RWPE2 (cell line): ENCODE measurements around the gene KRTAP10-3.
A peak's percentile ranks its signal among the peaks of the same experiment; 100 is the strongest.

Source experiments
- ATAC-seq: fragments of 200-7000 bp; cut with Tn5 transposase; 3 replicates; pipeline ENCODE4 v1.9.1; 2021; ENCODE audit warnings: low read depth
- DNase-seq: peaks from one replicate; pipeline ENCODE4 v3.0.0-alpha.2; 2020; ENCODE audit warnings: low spot score
- H3K27ac ChIP-seq: fragments of 450-650 bp; 2 replicates; pipeline ENCODE4 v1.5.1; 2017; ENCODE audit warnings: mild to moderate bottlenecking; ENCODE audit not compliant: poor library complexity, severe bottlenecking
- H3K27me3 ChIP-seq: fragments of 250-450 bp; sonication (Bioruptor Pico); 2 replicates; pipeline ENCODE4 v1.5.1; 2021; ENCODE audit warnings: mild to moderate bottlenecking, moderate library complexity; ENCODE audit not compliant: insufficient read depth, poor library complexity, severe bottlenecking
- H3K36me3 ChIP-seq: fragments of 250-450 bp; sonication (Bioruptor Pico); 2 replicates; pipeline ENCODE4 v1.5.1; 2020; ENCODE audit warnings: low read depth, mild to moderate bottlenecking, moderate library complexity
- H3K4me1 ChIP-seq: fragments of 250-450 bp; sonication (Bioruptor Pico); 2 replicates; pipeline ENCODE4 v1.5.1; 2021; ENCODE audit warnings: mild to moderate bottlenecking, moderate library complexity; ENCODE audit not compliant: insufficient read depth, poor library complexity, severe bottlenecking
- H3K4me3 ChIP-seq: fragments of 250-450 bp; sonication (Bioruptor Pico); 2 replicates; pipeline ENCODE4 v1.5.1; 2021; ENCODE audit warnings: mild to moderate bottlenecking, moderate library complexity; ENCODE audit not compliant: severe bottlenecking
- H3K9me3 ChIP-seq: fragments of 250-450 bp; sonication (Bioruptor Pico); 2 replicates; pipeline ENCODE4 v1.5.1; 2021; ENCODE audit warnings: mild to moderate bottlenecking, moderate library complexity; ENCODE audit not compliant: severe bottlenecking
- CTCF ChIP-seq: fragments of 450-650 bp; IDR thresholded peaks from one replicate; pipeline ENCODE4 v1.5.1; 2017; ENCODE audit warnings: mild to moderate bottlenecking, moderate library complexity; ENCODE audit not compliant: poor library complexity, severe bottlenecking

The KRTAP10-3 gene

GRCh38 chr21:44535963-44536362, 22.6 kb downstream of the KRTAP10-3 start:
- Histone ChIP-seq H3K27me3 (no peaks in the 10 kb centered on the region), H3K9me3 (no peaks in the 10 kb centered on the region), H3K4me1 (no peaks in the 10 kb centered on the region), H3K36me3 (no peaks in the 10 kb centered on the region), H3K4me3 (no peak overlapping the region), H3K27ac (no peak overlapping the region)
- peak; percentile 50 for DNase-seq
- TF ChIP-seq CTCF = no peak
- ATAC-seq = no peak

GRCh38 chr21:44534688-44535087, 23.9 kb downstream of the KRTAP10-3 start:
- no peaks in the 10 kb centered on the region for H3K36me3 ChIP-seq
- no peak overlapping the region for H3K27ac ChIP-seq
- H3K4me1 ChIP-seq = no peaks in the 10 kb centered on the region
- no peaks in the 10 kb centered on the region for H3K9me3 ChIP-seq
- no peak overlapping the region for H3K4me3 ChIP-seq
- no peak for TF ChIP-seq CTCF
- ATAC-seq (no peak), DNase-seq (no peak)
- H3K27me3 ChIP-seq = no peaks in the 10 kb centered on the region

GRCh38 chr21:44533891-44534627, 24.5 kb downstream of the KRTAP10-3 start:
- Histone ChIP-seq H3K27me3 (no peaks in the 10 kb centered on the region), H3K9me3 (no peaks in the 10 kb centered on the region), H3K36me3 (no peaks in the 10 kb centered on the region), H3K27ac (no peak overlapping the region), H3K4me1 (no peaks in the 10 kb centered on the region), H3K4me3 (no peak overlapping the region)
- ATAC-seq = no peak
- TF ChIP-seq CTCF = no peak
- DNase-seq = peak; percentile 43

GRCh38 chr21:44533121-44533890, 25.3 kb downstream of the KRTAP10-3 start:
- no peak overlapping the region for H3K4me3 ChIP-seq
- H3K36me3 ChIP-seq = no peaks in the 10 kb centered on the region
- no peak for ATAC-seq
- no peaks in the 10 kb centered on the region for H3K4me1 ChIP-seq
- no peaks in the 10 kb centered on the region for H3K27me3 ChIP-seq
- peak; percentile 56 for DNase-seq
- no peaks in the 10 kb centered on the region for H3K9me3 ChIP-seq
- H3K27ac ChIP-seq = no peak overlapping the region
- no peak for TF ChIP-seq CTCF

- Histone ChIP-seq H3K36me3 (no peaks in the 10 kb centered on the region), H3K27me3 (no peaks in the 10 kb centered on the region), H3K27ac (no peak overlapping the region), H3K4me3 (no peak overlapping the region), H3K9me3 (no peaks in the 10 kb centered on the region), H3K4me1 (no peaks in the 10 kb centered on the region)
- no peak for TF ChIP-seq CTCF
- DNase-seq (no peak), ATAC-seq (no peak)
Observed at GRCh38 chr21:44532712-44533111, 25.9 kb downstream of the KRTAP10-3 start.
